Cerebellar nuclear complex (tissue), 1 donor: ENCODE data around the gene CUBN.

Experiments used
- DNase-seq, 2 experiments: peaks; one replicate each; lab custom pipeline; 2025; lab: John Stamatoyannopoulos, UW

Gene CUBN

GRCh38 chr10:16950656-16951601 lies 178.7 kb downstream of the CUBN start:
- DNase-seq = no peak

GRCh38 chr10:16949816-16950215 lies 179.8 kb downstream of the CUBN start:
- DNase-seq = no peak

- no peak for DNase-seq
Measured at GRCh38 chr10:16948361-16948760, 181.2 kb downstream of the CUBN start.

GRCh38 chr10:16947069-16947468 lies 182.5 kb downstream of the CUBN start:
- no peak for DNase-seq

GRCh38 chr10:16945593-16945992 lies 184.0 kb downstream of the CUBN start:
- DNase-seq = no peak

- DNase-seq = no peak
Measured at GRCh38 chr10:16944986-16945385, 184.6 kb downstream of the CUBN start.

GRCh38 chr10:16944402-16944801 lies 185.2 kb downstream of the CUBN start:
- DNase-seq = no peak

GRCh38 chr10:16943295-16944285 lies 186.0 kb downstream of the CUBN start:
- DNase-seq = no peak

GRCh38 chr10:16942381-16943078 lies 187.1 kb downstream of the CUBN start:
- DNase-seq = no peak

GRCh38 chr10:16941870-16942269 lies 187.7 kb downstream of the CUBN start:
- no peak for DNase-seq

GRCh38 chr10:16941067-16941466 lies 188.5 kb downstream of the CUBN start:
- DNase-seq = no peak

GRCh38 chr10:16938952-16939351 lies 190.7 kb downstream of the CUBN start:
- DNase-seq = no peak

GRCh38 chr10:16934461-16934860 lies 195.2 kb downstream of the CUBN start:
- no peak for DNase-seq

- no peak for DNase-seq
Measured at GRCh38 chr10:16933783-16934182, 195.8 kb downstream of the CUBN start.

- DNase-seq = no peak
Measured at GRCh38 chr10:16931930-16932329, 197.7 kb downstream of the CUBN start.

GRCh38 chr10:16930540-16930939 lies 199.1 kb downstream of the CUBN start:
- no peak for DNase-seq

- DNase-seq = no peak
Measured at GRCh38 chr10:16929069-16929468, 200.5 kb downstream of the CUBN start.

GRCh38 chr10:16927546-16927945 lies 202.1 kb downstream of the CUBN start:
- DNase-seq = no peak

GRCh38 chr10:16923726-16924125 lies 205.9 kb downstream of the CUBN start:
- no peak for DNase-seq

GRCh38 chr10:16923309-16923708 lies 206.3 kb downstream of the CUBN start:
- no peak for DNase-seq

- DNase-seq = no peak
Measured at GRCh38 chr10:16919121-16919982, 210.3 kb downstream of the CUBN start.
